Forelimb muscle (tissue), 1 donor: ENCODE results near the gene UCN3. TPM values are rescaled to one million over a fixed set of nuclear protein-coding genes. Genes with fewer than 3 reads are reported as not detected.
"Not testable (repeated sequence)": the region's sequence is repeated elsewhere in the genome, so short reads cannot be mapped to it uniquely, and the experiment has no call there.

Experiments
- DNase-seq: peaks from one replicate; pipeline ENCODE4 v3.0.0-alpha.2; 2013; ENCODE audit warnings: low read depth
- polyA plus RNA-seq: library from polyadenylated mRNA; unstranded; fragments of 120-200 nt; gene quantifications from one replicate; pipeline ENCODE4 v1.2.1, GENCODE V29; 2013; ENCODE audit not compliant: insufficient read length

Gene UCN3
- polyA plus RNA-seq, 1 donor, result not detected

DNA sequence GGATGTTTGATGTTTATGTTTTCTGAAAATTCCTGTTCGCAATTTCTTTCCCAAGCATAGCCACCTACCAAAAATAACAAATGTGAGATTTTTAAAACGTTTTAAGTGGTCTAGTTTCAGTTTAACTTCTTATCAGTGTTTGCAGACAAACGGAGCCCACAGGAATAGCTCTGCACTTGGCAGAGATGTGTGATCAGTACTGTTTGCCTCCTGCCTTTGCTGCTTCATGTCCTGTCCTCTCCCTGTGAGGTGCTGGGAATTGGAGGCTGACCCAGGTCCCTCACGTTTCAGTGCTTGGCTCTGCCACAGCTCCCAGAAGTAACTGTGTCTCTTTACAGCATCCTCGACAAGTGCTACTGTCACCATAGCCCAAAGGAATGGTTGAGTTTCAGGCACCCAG is 1.2 kb downstream of the UCN3 start:
- DNase-seq, result no peak

DNA sequence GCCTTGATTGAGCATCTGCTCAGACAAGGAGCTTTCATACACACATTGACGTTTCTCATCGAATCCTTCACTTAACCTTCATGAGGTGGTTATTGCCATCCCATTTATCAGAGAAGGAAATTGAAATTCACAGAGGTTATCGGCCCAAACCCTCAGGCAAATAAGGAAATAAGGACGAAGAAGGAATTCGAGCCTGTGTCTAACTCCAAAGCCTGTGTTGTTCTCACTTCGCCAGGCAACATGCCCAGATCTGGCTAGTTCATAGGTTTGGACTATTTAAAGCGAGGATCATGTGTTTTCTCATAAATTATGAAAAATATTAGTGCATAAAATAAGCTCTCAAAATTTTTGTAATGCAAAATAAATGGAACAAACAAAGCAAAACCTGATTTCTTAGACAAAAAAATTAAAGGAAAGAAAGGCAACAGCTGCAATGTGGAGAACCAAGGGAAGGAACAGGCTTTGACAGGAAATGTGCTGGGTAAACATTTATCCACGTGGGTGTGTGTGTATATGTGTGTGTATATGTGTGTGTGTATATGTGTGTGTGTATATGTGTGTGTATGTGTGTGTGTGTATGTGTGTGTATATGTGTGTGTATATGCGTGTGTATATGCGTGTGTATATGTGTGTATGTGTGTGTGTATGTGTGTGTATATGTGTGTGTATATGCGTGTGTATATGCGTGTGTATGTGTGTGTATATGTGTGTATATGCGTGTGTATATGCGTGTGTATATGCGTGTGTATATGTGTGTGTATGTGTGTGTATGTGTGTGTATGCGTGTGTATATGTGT is 4.8 kb downstream of the UCN3 start:
- DNase-seq, result no peak

DNA sequence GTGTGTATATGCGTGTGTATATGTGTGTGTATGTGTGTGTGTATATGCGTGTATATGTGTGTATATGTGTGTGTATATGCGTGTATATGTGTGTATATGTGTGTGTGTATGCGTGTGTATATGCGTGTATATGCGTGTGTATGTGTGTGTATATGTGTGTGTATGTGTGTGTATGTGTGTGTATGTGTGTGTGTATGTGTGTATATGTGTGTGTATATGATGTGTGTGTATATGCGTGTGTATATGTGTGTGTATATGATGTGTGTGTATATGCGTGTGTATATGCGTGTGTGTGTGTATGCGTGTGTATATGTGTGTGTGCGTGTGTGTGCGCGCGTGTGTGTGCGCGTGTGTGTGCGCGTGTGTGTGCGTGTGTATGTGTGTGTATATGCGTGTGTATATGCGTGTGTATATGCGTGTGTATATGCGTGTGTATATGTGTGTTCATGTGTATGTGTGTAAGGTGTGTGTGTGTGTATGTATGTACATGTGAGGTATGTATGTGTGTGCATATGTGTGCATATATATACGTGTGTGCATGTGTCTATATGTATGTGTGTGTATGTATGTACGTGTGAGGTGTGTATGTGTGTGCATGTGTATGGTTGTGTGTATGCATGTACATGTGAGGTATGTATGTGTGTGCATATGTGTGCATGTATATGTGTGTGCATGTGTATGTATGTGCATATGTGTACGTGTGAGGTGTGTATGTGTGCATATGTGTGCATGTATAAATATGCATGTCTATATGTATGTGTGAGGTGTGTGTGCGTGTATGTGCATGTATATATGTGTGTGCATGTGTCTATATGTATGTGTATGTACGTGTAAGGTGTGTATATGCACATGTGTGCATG is 6.0 kb downstream of the UCN3 start:
- no peak for DNase-seq

DNA sequence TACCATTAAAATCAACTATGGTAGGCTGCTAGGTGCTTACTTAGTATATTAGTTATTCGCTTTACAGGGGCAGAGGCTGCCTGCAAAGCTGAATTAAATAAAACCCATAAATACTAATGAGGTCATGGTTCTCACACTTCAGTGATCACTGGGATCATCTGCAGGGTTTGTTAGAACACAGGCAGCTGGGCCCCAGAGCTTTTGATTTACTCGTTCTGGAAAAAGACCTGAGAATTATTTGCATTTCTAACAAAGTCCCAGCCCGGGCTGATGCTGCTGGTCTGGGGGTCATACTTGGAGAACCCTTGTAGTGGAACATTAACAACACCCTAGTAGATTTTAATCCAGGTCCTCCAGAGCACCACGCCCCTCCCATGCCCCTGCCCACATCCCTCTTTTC is 8.5 kb downstream of the UCN3 start:
- no peak for DNase-seq

DNA sequence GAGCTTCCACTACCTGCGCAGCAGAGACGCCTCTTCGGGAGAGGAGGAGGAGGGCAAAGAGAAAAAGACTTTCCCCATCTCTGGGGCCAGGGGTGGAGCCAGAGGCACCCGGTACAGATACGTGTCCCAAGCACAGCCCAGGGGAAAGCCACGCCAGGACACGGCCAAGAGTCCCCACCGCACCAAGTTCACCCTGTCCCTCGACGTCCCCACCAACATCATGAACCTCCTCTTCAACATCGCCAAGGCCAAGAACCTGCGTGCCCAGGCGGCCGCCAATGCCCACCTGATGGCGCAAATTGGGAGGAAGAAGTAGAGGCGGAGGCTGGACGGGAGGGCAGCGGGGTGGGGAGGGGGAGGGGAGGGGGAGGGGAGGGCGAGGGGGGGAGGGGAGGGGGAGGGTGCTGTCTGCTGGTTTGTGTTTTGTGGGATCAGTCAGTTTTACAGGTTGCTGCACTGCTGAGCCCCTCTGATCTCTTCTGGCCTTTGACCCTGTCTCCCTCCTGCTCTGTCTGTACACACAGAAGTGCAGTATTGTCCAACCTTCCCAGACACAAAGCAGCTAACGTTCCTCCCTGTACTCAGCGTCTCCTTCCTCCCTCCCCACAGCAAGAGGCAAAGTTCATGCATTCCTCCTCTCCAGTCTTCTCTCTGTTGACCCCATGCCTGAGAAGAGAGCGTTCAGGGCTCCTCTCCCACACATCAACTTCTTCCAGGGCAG is 9.3 kb downstream of the UCN3 start:
- no peak for DNase-seq

DNA sequence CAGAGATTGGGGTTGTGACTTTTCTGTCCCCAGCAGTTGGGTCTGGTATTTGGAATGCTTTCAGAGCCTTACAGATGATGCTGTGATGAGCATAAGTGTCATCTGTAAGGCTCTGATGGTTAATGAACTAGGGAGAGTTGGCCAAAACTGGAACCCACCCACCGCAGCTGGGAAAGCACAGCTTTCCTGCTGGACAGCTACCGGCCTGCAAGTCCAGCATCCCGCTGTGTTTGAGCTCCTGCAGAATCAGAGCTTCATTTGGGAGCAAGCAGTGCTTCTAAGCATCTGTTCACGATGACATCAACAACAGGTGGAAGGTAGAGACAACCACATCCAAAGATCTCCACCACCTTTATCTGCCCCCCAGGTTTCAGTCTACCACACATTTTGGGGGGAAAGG is 11.7 kb downstream of the UCN3 start:
- DNase-seq, result no peak

DNA sequence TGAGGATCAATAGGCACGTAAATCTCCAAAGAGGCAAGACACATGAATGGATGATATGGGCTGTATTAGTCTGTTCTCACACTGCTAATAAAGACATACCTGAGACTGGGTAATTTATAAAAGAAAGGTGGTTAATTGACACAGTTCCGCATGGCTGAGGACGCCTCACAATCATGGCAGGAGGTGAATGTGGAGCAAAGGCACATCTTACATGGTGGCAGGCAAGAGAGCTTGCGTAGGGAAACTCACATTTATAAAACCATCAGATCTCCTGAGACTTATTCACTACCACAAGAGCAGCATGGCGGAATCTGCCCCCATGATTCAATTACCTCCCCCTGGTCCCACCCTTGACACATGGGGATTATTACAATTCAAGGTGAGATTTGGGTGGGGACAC is 14.4 kb downstream of the UCN3 start:
- not testable (repeated sequence) for DNase-seq

DNA sequence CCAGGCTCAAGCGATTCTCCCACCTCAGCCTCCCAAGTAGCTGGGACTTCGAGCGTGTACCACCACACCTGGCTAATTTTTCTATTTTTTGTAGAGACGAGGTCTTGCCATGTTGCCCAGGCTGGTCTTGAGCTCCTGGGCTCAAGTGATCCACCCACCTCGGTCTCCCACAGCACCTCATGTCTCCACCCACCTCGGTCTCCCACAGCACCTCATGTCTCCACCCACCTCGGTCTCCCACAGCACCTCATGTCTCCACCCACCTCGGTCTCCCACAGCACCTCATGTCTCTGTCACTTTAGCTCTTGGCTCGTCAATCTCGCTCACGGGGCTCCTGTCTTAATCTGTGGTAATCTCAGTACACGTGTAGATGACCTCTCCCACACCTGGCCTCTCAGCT is 15.6 kb downstream of the UCN3 start:
- DNase-seq, result not testable (repeated sequence)

DNA sequence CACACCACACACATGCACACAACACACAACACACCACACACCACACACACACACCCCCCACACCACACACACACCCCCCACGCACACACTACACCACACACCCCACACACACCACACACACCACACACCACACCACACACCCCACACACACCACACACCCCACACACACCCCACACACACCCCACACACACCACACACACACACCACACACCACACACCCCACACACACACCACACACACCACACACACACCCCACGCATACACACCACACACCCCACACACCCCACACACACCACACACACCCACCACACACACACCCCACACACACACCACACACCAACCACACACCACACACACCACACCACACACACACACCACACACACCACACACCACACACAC is 16.4 kb downstream of the UCN3 start:
- DNase-seq, result no peak

DNA sequence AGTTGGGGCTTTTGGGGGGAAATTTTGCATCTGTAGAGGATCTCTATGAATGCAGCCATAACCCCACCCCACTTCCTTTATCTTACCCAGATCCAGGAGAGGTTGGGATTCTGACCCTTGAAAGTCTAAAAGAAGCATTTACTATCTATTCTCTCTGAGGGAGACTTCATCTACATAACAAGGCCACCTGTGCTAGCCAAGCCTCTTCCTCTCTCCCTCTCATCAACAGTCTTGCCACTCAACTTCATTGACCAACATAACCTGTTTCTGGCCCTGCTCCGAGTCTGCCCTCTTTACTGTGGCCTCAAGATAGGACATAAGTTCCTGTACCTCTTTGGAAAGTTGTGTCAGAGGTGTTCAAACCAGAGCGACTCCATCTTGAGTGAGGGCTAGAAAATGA is 20.5 kb downstream of the UCN3 start:
- no peak for DNase-seq

DNA sequence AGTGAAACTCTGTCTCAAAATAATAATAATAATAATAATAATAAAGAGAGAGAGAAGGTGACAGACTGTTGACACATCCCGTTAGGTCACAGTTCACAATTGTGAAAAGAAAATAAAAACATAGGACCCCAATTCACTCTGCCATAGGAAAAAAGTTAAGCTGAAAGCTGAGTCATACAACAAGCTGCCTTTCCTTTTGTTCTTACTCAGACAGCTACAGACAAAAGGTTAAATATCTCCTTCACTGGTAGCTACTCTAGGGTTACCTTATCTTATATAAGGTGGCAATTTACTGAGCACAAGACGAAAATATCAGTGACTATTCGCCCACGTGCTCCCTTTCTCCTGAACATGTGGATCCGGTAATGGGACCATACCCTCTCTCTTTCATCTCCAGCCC is 22.4 kb downstream of the UCN3 start:
- DNase-seq, result no peak

DNA sequence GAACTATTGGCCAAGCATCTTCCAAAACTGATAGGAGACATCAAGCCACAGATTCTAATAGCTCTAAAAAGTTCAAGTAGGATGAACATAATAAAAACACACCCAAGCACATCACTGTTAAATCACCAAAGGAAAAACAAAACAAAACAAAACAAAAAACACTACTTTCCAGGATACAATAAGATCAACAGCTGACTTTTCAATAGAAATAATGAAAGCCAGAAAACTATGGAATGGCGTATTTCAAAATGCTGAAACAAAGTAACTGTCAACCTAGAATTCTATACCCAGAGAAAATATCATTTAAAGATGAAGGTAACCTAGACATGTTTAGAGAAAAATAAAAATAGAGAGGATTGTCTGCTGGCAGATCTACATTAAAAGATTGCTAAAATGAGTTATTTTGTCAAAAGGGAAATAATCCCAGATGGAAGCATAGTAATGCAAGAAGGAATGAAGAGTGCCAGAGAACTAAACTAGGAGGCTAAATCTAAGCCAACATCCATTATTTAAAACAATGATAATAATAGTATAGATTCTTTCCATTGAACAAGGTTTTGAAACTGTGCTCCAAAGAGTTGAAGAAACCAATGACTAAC is 25.9 kb downstream of the UCN3 start:
- no peak for DNase-seq

DNA sequence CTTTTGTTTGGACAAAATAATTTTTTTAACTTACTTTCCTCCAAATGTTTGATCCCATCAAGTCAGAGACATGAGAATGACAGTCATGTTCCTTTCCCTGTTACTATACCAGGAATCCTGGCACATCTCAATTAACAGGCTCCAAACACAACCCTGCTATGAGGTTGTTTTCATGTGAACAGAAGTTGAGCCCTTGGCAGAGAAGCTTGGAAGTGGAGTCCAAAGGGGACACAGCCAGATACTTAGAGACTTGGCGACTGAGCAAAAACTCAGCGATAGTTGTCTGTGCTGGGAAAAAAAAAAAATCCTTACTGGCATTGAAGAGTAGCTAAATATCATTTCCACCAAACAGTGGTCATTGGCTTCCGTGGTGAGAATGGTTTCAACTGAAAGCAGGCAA is 27.0 kb downstream of the UCN3 start:
- no peak for DNase-seq

DNA sequence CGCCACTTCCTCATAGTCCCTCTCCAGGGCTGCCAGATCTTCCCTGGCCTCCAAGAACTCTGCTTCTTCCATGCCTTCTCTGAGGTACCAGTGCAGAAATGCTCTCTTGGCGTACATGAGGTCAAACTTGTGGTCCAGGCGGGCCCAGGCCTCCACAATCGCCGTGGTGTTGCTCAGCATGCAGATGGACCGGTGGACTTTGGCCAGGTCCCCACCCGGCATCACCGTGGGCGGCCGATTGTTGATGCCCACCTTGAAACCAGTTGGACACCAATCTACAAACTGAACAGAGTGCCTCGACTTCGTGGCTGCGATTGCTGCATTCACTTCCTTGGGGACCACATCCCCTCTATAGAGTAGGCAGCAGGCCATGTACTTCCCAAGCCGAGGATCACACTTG is 28.8 kb downstream of the UCN3 start:
- no peak for DNase-seq

DNA sequence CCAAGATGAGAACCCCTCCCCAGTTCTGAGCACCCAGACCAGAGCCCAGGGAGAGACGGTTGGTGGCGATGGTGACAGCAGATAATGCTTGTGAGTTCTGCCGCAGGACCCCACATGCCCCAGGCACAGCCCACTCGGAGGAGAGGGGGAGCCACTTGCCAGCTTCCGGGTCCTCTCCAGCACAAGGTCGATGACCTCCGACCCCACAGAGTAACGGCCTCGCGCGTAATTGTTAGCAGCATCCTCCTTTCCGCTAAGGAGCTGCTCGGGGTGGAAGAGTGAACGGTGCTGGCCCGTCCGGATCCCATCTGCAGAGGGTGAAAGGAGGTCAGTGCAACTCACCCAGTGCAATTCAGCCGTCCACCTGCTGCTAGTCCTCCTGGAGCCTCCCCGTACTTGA is 30.4 kb downstream of the UCN3 start:
- DNase-seq, result no peak

DNA sequence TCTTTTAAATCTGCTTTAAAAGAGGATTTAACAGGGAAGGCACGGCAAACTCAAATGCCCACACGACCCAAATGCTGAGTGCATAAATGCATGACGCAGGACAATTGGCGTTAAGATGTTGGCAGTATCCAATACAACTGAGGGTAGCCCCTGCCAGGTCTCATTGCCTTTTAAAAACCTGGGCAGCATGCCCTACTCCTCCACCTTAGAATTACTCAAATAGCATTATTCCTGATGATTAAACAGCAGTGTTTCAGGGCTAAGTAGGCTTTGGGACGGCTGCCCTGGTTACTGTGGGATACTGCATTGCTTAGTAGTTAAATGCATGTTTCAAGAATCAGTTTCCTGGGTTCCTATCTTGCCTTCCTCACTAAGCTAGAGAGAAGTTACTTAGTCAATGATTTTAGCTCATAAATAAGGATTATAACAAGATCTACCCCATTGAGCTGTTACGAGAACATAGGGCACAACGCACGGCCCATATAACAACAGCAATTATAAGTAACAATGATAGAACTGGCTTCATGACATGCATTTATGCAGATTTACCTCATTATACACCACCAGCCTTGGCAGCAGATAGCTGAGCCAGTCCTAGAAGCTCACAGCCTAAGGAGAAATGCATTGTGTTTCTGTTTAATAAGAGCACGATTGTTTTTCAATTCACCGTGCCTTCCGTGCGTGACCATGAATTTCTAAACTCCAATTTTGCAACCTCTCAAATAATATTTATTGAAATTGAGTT is 32.0 kb downstream of the UCN3 start:
- DNase-seq, result no peak

DNA sequence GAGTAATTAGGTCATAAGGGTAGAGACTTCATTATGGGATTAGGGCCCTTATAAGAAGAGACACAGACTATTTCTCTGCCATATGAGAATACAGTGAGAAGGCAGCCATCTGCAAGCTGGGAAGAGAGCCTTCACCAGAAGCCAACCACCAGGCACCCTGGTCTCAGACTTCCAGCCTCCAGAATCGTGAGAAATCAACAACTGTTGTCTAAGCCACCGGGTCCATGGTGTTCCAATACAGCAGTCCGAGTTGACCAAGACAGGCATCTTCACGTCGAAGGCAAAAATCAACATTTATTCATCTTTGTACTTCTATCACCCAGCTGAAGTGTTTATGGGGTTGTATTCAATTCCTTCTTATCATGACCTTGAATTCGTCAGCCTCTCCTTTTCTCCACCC is 34.6 kb downstream of the UCN3 start:
- DNase-seq, result no peak

DNA sequence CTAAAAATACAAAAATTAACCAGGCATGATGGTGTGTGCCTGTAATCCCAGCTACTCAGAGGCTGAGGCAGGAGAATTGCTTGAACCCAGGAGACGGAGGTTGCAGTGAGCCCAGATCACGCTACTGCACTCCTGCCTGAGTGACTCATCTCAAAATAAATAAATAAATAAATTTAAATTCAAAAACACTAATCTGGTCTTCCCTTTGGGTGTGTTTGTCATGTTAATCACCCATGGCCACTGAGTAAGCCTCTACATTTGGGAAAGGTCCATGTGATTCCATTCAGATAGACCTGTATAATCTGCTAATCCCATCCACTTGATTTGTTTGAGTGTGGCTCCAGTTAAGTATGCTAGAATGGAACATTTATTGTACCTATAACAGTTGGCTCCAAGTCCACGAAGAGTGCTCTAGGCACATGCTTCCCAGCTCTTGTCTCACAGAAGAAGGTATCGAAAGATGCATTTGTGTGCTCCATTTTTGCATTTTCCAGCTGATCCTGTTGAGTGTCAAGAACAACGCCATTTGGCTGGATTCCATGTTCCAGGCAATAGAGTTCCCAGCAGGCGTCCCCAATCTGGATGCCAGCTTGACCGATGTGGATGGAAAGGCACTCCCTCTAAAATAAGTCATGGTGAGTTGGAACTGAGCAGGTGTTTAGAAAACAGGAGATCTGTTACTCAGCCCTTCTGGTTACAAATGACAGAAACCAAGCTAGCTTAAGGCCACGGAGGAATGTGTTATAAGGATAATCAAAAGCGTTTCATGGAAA is 35.9 kb downstream of the UCN3 start:
- no peak for DNase-seq

DNA sequence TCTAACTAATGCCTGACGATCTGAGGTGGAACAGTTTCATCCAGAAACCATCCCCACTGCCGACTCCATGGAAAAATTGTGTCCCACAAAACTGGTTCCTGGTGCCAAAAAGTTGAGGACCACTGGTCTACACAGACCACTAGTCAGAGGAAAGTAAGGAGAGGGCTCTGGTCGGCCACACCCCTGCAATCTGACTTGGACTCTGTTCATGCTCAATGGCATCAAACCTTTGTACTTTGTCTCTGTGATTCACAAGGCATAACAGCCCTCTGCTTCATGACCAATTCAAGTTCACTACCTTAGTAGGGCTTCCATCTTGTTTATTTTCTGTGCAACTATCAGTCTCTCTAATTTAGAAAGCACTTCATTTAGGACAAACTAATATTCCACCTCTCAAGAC is 38.0 kb downstream of the UCN3 start:
- no peak for DNase-seq

DNA sequence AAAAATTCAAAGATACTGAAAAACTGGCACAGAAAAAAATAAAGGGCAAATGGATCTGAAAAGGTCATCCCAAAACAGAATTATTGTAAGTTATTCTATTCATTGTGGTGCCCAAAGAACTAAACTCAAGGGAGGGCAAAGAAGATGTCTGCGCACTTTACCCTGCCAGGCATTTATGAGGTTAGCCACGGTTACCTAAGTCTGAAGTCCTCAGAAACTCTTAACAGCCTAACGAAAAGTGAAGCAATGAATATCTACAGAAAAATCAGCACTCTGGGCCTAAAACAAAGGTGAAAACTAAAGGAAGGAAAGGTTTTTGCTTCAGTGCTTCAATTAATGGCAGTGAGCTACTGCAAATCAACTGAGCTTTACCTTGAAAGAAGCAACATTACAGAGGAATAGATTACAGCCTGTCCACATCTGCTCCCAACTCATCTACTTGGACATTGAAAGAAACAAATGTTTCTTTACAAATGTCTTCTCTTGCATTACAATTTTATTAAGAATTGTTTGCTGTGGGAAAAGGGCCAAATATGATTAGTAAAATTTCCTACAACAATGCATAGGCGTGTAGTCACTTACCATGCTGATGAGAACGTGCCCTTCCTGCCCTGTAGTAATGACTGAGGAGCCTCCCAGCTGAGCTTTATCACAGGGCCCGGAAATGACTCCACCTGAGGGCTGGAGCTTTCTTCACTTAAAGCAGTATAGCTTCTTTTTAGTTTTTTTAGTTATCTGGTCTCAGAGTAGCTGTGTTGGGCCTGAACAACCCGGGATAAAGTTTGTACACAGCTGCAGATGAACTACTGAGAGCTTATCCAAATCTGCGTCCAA is 39.7 kb downstream of the UCN3 start, which contains the start of gene TUBAL3:
Gene TUBAL3 (minus strand): TSS at position 621 of the 834 bp plus-strand sequence. CDS start 36 bp downstream, at position 585.
- no peak for DNase-seq
